Mammary epithelial cell (primary cell): ENCODE data around the gene CPT2.
"Not testable (repeated sequence)": the region's sequence is repeated elsewhere in the genome, so short reads cannot be mapped to it uniquely, and the experiment has no call there.

ENCODE experiments used
- CTCF ChIP-seq, 2 donors: IDR thresholded peaks in 1 of 2; conservative IDR thresholded peaks in 1 of 2; 2 replicates each; pipeline ENCODE4 v1.5.1; 2011 to 2012; ENCODE audit warnings: inconsistent platforms in 2 of 2, low read length in 2 of 2, mild to moderate bottlenecking in 2 of 2, control low read depth in 1 of 2, low read depth in 1 of 2; ENCODE audit not compliant: insufficient read depth in 1 of 2; ENCODE audit errors: extremely low read depth in 1 of 2
- EZH2 ChIP-seq: IDR thresholded peaks from 2 replicates; pipeline ENCODE4 v1.6.1; 2012; ENCODE audit warnings: low read length, inconsistent platforms, borderline replicate concordance

DNA sequence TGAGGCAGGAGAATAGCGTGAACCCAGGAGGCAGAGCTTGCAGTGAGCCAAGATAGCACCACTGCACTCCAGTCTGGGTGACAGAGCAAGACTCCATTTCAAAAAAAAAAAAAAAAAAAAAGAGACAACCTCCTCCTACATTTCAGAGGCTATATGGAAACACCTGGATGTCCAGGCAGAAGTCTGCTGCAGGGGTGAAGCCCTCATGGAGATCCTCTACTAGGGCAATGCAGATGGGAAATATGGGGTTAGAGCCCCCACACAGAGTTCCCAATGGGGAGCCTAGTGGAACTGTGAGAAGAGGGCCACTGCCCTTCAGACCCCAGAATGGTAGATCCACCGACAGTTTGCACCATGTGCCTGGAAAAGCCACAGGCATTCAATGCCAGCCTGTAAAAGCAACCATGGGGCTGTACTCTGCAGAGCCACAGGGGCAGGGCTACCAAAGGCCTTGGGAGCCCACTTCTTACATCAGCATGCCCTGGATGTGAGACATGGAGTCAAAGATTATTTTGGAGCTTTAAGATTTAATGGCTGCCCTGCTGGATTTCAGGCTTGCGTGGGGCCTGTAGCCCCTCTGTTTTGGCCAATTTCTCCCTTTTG is 9.6 kb downstream of the CPT2 start:
- TF ChIP-seq EZH2; CTCF (conservative IDR thresholded peaks at IDR 0.05 in 1 of 2, IDR thresholded peaks at IDR 0.05 in 1 of 2; ENCODE audit: extremely low read depth in 1 of 2, insufficient read depth in 1 of 2, low read depth in 1 of 2, low read length in 2 of 2): not testable (repeated sequence)
